ENCODE measurements around the gene MAPK8.

The MAPK8 gene

GRCh38 chr10:48314107-48314506, 7.6 kb downstream of the MAPK8 start:
- Histone ChIP-seq H3K9me2 (replicated peaks; ENCODE audit: insufficient read depth, low read length) (no peaks in the 10 kb centered on the region), H3K79me2 (ENCODE audit: low read length) (peaks cover 77% of the 10 kb centered on the region), H3K9me3 (replicated peaks; ENCODE audit: insufficient read depth, low read length) (no peaks in the 10 kb centered on the region)

DNA sequence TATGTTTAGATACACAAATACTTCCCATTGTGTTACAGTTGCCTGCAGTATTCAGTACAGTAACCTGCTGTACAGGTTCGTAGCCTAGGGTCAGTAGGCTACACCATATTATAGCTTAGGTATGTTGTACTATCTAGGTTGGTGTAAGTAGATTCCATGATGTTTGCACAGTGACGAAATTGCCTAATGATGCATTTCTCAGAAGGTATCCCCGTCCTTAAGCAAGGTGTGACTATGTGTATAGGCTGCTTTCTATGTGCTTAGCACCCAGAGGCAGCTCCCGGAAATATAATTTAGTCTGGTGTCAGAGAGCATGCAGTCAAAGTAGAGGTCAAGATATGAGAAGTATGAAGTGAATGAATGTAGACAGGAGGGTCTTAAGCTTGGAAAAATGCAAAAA, 9.8 kb downstream of the MAPK8 start:
- Histone ChIP-seq H3K4me3 (ENCODE audit: low read length) (no peak overlapping the region), H3K4me2 (ENCODE audit: low read depth, low read length) (no peak overlapping the region), H3K4me1 (ENCODE audit: low read length) (no peaks in the 10 kb centered on the region), H3K9ac (ENCODE audit: low read length) (no peak overlapping the region), H2AFZ (ENCODE audit: low read length) (no peak overlapping the region), H3K27ac (ENCODE audit: low read length) (no peak overlapping the region), H3F3A (ENCODE audit: insufficient read depth, low read length) (no peaks in the 10 kb centered on the region), H3K9me2 (replicated peaks; ENCODE audit: insufficient read depth, low read length) (no peaks in the 10 kb centered on the region), H3K9me3 (replicated peaks; ENCODE audit: insufficient read depth, low read length) (no peaks in the 10 kb centered on the region), H4K20me1 (ENCODE audit: insufficient read depth, low read length) (no peaks in the 10 kb centered on the region), H3K79me2 (ENCODE audit: low read length) (peaks cover 59% of the 10 kb centered on the region), H3K27me3 (replicated peaks; ENCODE audit: insufficient read depth, low read length) (no peaks in the 10 kb centered on the region), H3K36me3 (replicated peaks; ENCODE audit: insufficient read depth, low read length) (no peaks in the 10 kb centered on the region)
- TF ChIP-seq EZH2 (optimal IDR thresholded peaks at IDR 0.05; ENCODE audit: low read depth, low read length): no peak
- TF ChIP-seq, protein P1, sequence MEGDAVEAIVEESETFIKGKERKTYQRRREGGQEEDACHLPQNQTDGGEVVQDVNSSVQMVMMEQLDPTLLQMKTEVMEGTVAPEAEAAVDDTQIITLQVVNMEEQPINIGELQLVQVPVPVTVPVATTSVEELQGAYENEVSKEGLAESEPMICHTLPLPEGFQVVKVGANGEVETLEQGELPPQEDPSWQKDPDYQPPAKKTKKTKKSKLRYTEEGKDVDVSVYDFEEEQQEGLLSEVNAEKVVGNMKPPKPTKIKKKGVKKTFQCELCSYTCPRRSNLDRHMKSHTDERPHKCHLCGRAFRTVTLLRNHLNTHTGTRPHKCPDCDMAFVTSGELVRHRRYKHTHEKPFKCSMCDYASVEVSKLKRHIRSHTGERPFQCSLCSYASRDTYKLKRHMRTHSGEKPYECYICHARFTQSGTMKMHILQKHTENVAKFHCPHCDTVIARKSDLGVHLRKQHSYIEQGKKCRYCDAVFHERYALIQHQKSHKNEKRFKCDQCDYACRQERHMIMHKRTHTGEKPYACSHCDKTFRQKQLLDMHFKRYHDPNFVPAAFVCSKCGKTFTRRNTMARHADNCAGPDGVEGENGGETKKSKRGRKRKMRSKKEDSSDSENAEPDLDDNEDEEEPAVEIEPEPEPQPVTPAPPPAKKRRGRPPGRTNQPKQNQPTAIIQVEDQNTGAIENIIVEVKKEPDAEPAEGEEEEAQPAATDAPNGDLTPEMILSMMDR (IDR thresholded peaks at IDR 0.05; ENCODE audit: low read length): no peak
- TF ChIP-seq EZH2phosphoT487 (IDR thresholded peaks at IDR 0.05; ENCODE audit: low read length): no peak
- DNase-seq: no peak

More at GRCh38 chr10:48314107-48314506, 7.6 kb downstream of the MAPK8 start:
- no peak overlapping the region for H3K9ac ChIP-seq (ENCODE audit: low read length)
- no peak for TF ChIP-seq EZH2phosphoT487 (IDR thresholded peaks at IDR 0.05; ENCODE audit: low read length)
- TF ChIP-seq, protein P1 (IDR thresholded peaks at IDR 0.05; ENCODE audit: low read length): no peak
- no peak for TF ChIP-seq EZH2 (optimal IDR thresholded peaks at IDR 0.05; ENCODE audit: low read depth, low read length)
- no peak overlapping the region for H3K27ac ChIP-seq (ENCODE audit: low read length)
- no peaks in the 10 kb centered on the region for H3F3A ChIP-seq (ENCODE audit: insufficient read depth, low read length)
- no peak for DNase-seq
- no peak overlapping the region for H3K4me2 ChIP-seq (ENCODE audit: low read depth, low read length)
- 0 out of 2 replicates have a peak, but pooled peaks cover 9% of the 10 kb centered on the region for H4K20me1 ChIP-seq (ENCODE audit: insufficient read depth, low read length)
- no peaks in the 10 kb centered on the region for H3K27me3 ChIP-seq (replicated peaks; ENCODE audit: insufficient read depth, low read length)
- no peaks in the 10 kb centered on the region for H3K36me3 ChIP-seq (replicated peaks; ENCODE audit: insufficient read depth, low read length)
- no peak overlapping the region for H3K4me3 ChIP-seq (ENCODE audit: low read length)
- H3K4me1 ChIP-seq (ENCODE audit: low read length): 0 out of 2 replicates have a peak, but pooled peaks cover 6% of the 10 kb centered on the region
- no peak overlapping the region for H2AFZ ChIP-seq (ENCODE audit: low read length)

- Histone ChIP-seq H3K9ac (ENCODE audit: low read length) (no peak overlapping the region), H3K4me3 (ENCODE audit: low read length) (no peak overlapping the region), H3K27ac (ENCODE audit: low read length) (no peak overlapping the region), H3K36me3 (replicated peaks; ENCODE audit: insufficient read depth, low read length) (no peaks in the 10 kb centered on the region), H3F3A (ENCODE audit: insufficient read depth, low read length) (no peaks in the 10 kb centered on the region), H3K79me2 (ENCODE audit: low read length) (peaks cover 63% of the 10 kb centered on the region), H3K4me2 (ENCODE audit: low read depth, low read length) (no peak overlapping the region), H2AFZ (ENCODE audit: low read length) (no peak overlapping the region), H3K9me3 (replicated peaks; ENCODE audit: insufficient read depth, low read length) (no peaks in the 10 kb centered on the region), H4K20me1 (ENCODE audit: insufficient read depth, low read length) (no peaks in the 10 kb centered on the region), H3K9me2 (replicated peaks; ENCODE audit: insufficient read depth, low read length) (no peaks in the 10 kb centered on the region), H3K4me1 (ENCODE audit: low read length) (no peaks in the 10 kb centered on the region), H3K27me3 (replicated peaks; ENCODE audit: insufficient read depth, low read length) (no peaks in the 10 kb centered on the region)
- no peak for DNase-seq
- TF ChIP-seq EZH2phosphoT487 (IDR thresholded peaks at IDR 0.05; ENCODE audit: low read length): no peak
Measured at GRCh38 chr10:48317321-48317990, 11.0 kb downstream of the MAPK8 start.

DNA sequence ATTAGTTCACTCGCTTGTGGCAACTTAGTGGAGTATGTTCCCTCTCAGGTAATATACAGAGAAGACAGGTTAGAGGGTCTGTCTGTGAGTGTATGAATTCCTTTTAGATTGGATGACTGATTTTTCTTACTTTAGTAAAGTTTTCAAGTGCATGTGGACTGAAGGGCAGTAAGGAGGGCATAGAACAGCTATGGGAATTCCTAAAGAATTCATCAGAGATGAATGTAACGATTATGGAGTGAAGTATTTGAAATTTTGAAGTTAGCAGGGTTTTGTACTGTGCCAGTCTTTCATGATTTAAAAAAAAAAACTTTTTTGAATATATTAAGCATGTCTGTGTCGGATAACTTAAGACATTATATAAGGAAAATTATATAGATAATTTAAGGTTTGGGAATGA, 15.5 kb downstream of the MAPK8 start:
- no peaks in the 10 kb centered on the region for H3K27me3 ChIP-seq (replicated peaks; ENCODE audit: insufficient read depth, low read length)
- H3K9me2 ChIP-seq (replicated peaks; ENCODE audit: insufficient read depth, low read length): no peaks in the 10 kb centered on the region
- no peak overlapping the region for H3K4me3 ChIP-seq (ENCODE audit: low read length)
- H3K27ac ChIP-seq (ENCODE audit: low read length): no peak overlapping the region
- H3K79me2 ChIP-seq (ENCODE audit: low read length): peaks cover 56% of the 10 kb centered on the region
- TF ChIP-seq, protein P1 (IDR thresholded peaks at IDR 0.05; ENCODE audit: low read length): no peak
- TF ChIP-seq EZH2 (optimal IDR thresholded peaks at IDR 0.05; ENCODE audit: low read depth, low read length) (no peak), EZH2phosphoT487 (IDR thresholded peaks at IDR 0.05; ENCODE audit: low read length) (no peak)
- H3K4me1 ChIP-seq (ENCODE audit: low read length): no peaks in the 10 kb centered on the region
- no peaks in the 10 kb centered on the region for H4K20me1 ChIP-seq (ENCODE audit: insufficient read depth, low read length)
- no peaks in the 10 kb centered on the region for H3K9me3 ChIP-seq (replicated peaks; ENCODE audit: insufficient read depth, low read length)
- no peak overlapping the region for H3K4me2 ChIP-seq (ENCODE audit: low read depth, low read length)
- no peaks in the 10 kb centered on the region for H3K36me3 ChIP-seq (replicated peaks; ENCODE audit: insufficient read depth, low read length)
- DNase-seq: no peak
- H3F3A ChIP-seq (ENCODE audit: insufficient read depth, low read length): no peaks in the 10 kb centered on the region
- H3K9ac ChIP-seq (ENCODE audit: low read length): no peak overlapping the region
- H2AFZ ChIP-seq (ENCODE audit: low read length): no peak overlapping the region

Data from MM.1S (cell line).